ENCODE measurements around the gene SV2C. TPM values are rescaled to one million over a fixed set of nuclear protein-coding genes. Genes with fewer than 3 reads are reported as not detected.

Gene SV2C
- total and polyA plus RNA-seq, 2 donors from 2014 or later = 0.13 TPM; not detected in 1

- no peak for TF ChIP-seq CTCF (IDR thresholded peaks at IDR 0.05; ENCODE audit: borderline replicate concordance, extremely low read depth, insufficient read depth)
- DNase-seq (no peak), FAIRE-seq (no peak)
- Histone ChIP-seq H3K4me3 (ENCODE audit: low read length in 3 of 3) (no peak overlapping the region), H3K27ac (ENCODE audit: low read depth in 2 of 2, low read length in 2 of 2) (no peak overlapping the region), H3K36me3 (ENCODE audit: control insufficient read depth in 2 of 3, insufficient read depth in 3 of 3, low read length in 3 of 3) (no peaks in the 10 kb centered on the region), H3K4me1 (ENCODE audit: control insufficient read depth in 2 of 3, insufficient read depth in 2 of 3, low read depth in 1 of 3, low read length in 3 of 3) (no peaks in the 10 kb centered on the region), H3K9ac (ENCODE audit: low read length in 3 of 3) (no peak overlapping the region), H3K9me3 (ENCODE audit: control insufficient read depth in 2 of 3, insufficient read depth in 1 of 3, low read length in 3 of 3) (no peaks in the 10 kb centered on the region), H3K27me3 (ENCODE audit: control insufficient read depth, insufficient read depth, low read length) (no peaks in the 10 kb centered on the region)
- intact Hi-C loops (cut with DNase I) = no loop called here
Observed at GRCh38 chr5:76379855-76380254, 296.7 kb downstream of the SV2C start.

- Histone ChIP-seq H3K27me3 (ENCODE audit: control insufficient read depth, insufficient read depth, low read length) (no peaks in the 10 kb centered on the region), H3K36me3 (ENCODE audit: control insufficient read depth in 2 of 3, insufficient read depth in 3 of 3, low read length in 3 of 3) (no peaks in the 10 kb centered on the region), H3K9ac (ENCODE audit: low read length in 3 of 3) (no peak overlapping the region), H3K9me3 (ENCODE audit: control insufficient read depth in 2 of 3, insufficient read depth in 1 of 3, low read length in 3 of 3) (no peaks in the 10 kb centered on the region), H3K27ac (ENCODE audit: low read depth in 2 of 2, low read length in 2 of 2) (no peak overlapping the region), H3K4me3 (ENCODE audit: low read length in 3 of 3) (no peak overlapping the region), H3K4me1 (ENCODE audit: control insufficient read depth in 2 of 3, insufficient read depth in 2 of 3, low read depth in 1 of 3, low read length in 3 of 3) (no peaks in the 10 kb centered on the region)
- DNase-seq = no peak
- intact Hi-C loops (cut with DNase I) = no loop called here
- TF ChIP-seq CTCF (IDR thresholded peaks at IDR 0.05; ENCODE audit: borderline replicate concordance, extremely low read depth, insufficient read depth) = no peak
- no peak for FAIRE-seq
Observed at GRCh38 chr5:76380346-76381066, 297.3 kb downstream of the SV2C start.

- FAIRE-seq (no peak), DNase-seq (no peak)
- no peak for TF ChIP-seq CTCF (IDR thresholded peaks at IDR 0.05; ENCODE audit: borderline replicate concordance, extremely low read depth, insufficient read depth)
- no peaks in the 10 kb centered on the region for H3K9me3 ChIP-seq (ENCODE audit: control insufficient read depth in 2 of 3, insufficient read depth in 1 of 3, low read length in 3 of 3)
- no peaks in the 10 kb centered on the region for H3K27me3 ChIP-seq (ENCODE audit: control insufficient read depth, insufficient read depth, low read length)
- no peak overlapping the region for H3K9ac ChIP-seq (ENCODE audit: low read length in 3 of 3)
- intact Hi-C loops (cut with DNase I) = no loop called here
- H3K4me1 ChIP-seq (ENCODE audit: control insufficient read depth in 2 of 3, insufficient read depth in 2 of 3, low read depth in 1 of 3, low read length in 3 of 3) = peaks cover 0 to 3% (median 0%) of the 10 kb centered on the region in 3 donors
- H3K36me3 ChIP-seq (ENCODE audit: control insufficient read depth in 2 of 3, insufficient read depth in 3 of 3, low read length in 3 of 3) = no peaks in the 10 kb centered on the region
- H3K4me3 ChIP-seq (ENCODE audit: low read length in 3 of 3) = no peak overlapping the region
- H3K27ac ChIP-seq (ENCODE audit: low read depth in 2 of 2, low read length in 2 of 2) = no peak overlapping the region
Observed at GRCh38 chr5:76383126-76383832, 300.1 kb downstream of the SV2C start.

All from kidney (tissue), 14 donors.